ENCODE measurements around the gene AP2A2. TPM values are rescaled to one million over a fixed set of nuclear protein-coding genes. Genes with fewer than 3 reads are reported as not detected.

AP2A2 gene
- total RNA-seq, 1 donor: 50.7 TPM

- H2AFZ ChIP-seq (ENCODE audit: low read length): no peak overlapping the region
- H3K4me2 ChIP-seq (ENCODE audit: insufficient read depth, low read length): no peak overlapping the region
- peaks cover 6% of the 10 kb centered on the region for H3K36me3 ChIP-seq (ENCODE audit: insufficient read depth, low read length)
- H3K79me2 ChIP-seq (ENCODE audit: insufficient read depth, low read length): no peaks in the 10 kb centered on the region
- no peak overlapping the region for H3K4me3 ChIP-seq (ENCODE audit: insufficient read depth, low read length)
- no peak for DNase-seq (ENCODE audit: insufficient read length, low spot score, missing footprints)
- H4K20me1 ChIP-seq (ENCODE audit: insufficient read depth, low read length): peaks cover 2% of the 10 kb centered on the region
- H3K4me1 ChIP-seq (ENCODE audit: insufficient read depth, low read length): no peaks in the 10 kb centered on the region
- no peak overlapping the region for H3K27ac ChIP-seq (ENCODE audit: low read depth, low read length)
- TF ChIP-seq CTCF (IDR thresholded peaks at IDR 0.05; ENCODE audit: extremely low read depth, low read depth, low read length): no peak
- no peaks in the 10 kb centered on the region for H3K27me3 ChIP-seq (ENCODE audit: insufficient read depth, low read length)
- no peaks in the 10 kb centered on the region for H3K9me3 ChIP-seq (ENCODE audit: low read depth, low read length)
Measured at GRCh38 chr11:887589-887988, 38.1 kb upstream of the AP2A2 start.

DNA sequence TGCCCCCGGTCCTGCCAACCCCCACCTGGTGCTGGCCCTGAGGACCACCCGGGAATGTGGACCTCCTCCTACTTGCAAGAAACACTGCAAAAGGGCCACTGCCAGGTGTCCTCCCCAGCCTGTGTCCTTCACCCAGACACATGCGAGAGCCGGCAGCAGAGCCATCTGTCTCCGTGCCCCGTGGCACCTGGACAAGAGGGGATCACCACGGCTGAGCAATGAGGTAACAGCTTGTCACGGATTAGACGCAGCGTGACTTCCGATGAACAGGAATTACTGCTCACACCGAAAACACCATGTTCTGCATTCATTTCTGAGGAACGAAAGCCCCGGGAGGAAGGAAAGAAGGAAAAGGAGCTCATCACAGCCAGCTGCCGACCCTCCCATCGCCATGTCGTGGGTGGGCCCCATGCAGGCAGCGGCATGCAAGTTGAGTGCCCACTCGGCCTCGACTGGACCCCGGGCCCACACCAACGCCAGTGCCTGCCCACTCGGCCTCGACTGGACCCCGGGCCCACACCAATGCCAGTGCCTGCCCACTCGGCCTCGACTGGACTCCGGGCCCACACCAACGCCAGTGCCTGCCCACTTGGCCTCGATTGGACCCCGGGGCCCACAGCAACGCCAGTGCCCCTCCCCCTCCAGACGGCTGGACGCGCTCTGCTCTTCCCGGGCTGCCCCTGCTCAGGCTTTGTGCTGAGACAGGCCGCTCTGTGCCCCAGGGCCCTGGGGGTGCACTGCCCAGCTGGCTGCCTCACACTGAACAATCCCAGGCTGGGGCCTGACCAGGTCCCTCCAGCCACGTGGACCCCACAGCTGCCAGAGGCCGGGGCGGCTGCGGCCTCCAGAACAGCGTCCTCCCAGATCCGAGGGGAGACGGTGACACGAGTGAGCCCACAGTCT, 37.1 kb upstream of the AP2A2 start:
- H3K36me3 ChIP-seq (ENCODE audit: insufficient read depth, low read length): peaks cover 6% of the 10 kb centered on the region
- H4K20me1 ChIP-seq (ENCODE audit: insufficient read depth, low read length): peaks cover 2% of the 10 kb centered on the region
- no peaks in the 10 kb centered on the region for H3K79me2 ChIP-seq (ENCODE audit: insufficient read depth, low read length)
- no peaks in the 10 kb centered on the region for H3K9me3 ChIP-seq (ENCODE audit: low read depth, low read length)
- H3K4me3 ChIP-seq (ENCODE audit: insufficient read depth, low read length): no peak overlapping the region
- no peak for DNase-seq (ENCODE audit: insufficient read length, low spot score, missing footprints)
- no peak overlapping the region for H2AFZ ChIP-seq (ENCODE audit: low read length)
- no peak overlapping the region for H3K27ac ChIP-seq (ENCODE audit: low read depth, low read length)
- no peak overlapping the region for H3K4me2 ChIP-seq (ENCODE audit: insufficient read depth, low read length)
- no peak for TF ChIP-seq CTCF (IDR thresholded peaks at IDR 0.05; ENCODE audit: extremely low read depth, low read depth, low read length)
- no peaks in the 10 kb centered on the region for H3K4me1 ChIP-seq (ENCODE audit: insufficient read depth, low read length)
- no peaks in the 10 kb centered on the region for H3K27me3 ChIP-seq (ENCODE audit: insufficient read depth, low read length)

GRCh38 chr11:889257-889656, 36.4 kb upstream of the AP2A2 start:
- no peak overlapping the region for H2AFZ ChIP-seq (ENCODE audit: low read length)
- H4K20me1 ChIP-seq (ENCODE audit: insufficient read depth, low read length): peaks cover 2% of the 10 kb centered on the region
- H3K27ac ChIP-seq (ENCODE audit: low read depth, low read length): no peak overlapping the region
- no peaks in the 10 kb centered on the region for H3K4me1 ChIP-seq (ENCODE audit: insufficient read depth, low read length)
- peaks cover 6% of the 10 kb centered on the region for H3K36me3 ChIP-seq (ENCODE audit: insufficient read depth, low read length)
- TF ChIP-seq CTCF (IDR thresholded peaks at IDR 0.05; ENCODE audit: extremely low read depth, low read depth, low read length): no peak
- H3K4me2 ChIP-seq (ENCODE audit: insufficient read depth, low read length): no peak overlapping the region
- H3K79me2 ChIP-seq (ENCODE audit: insufficient read depth, low read length): no peaks in the 10 kb centered on the region
- H3K9me3 ChIP-seq (ENCODE audit: low read depth, low read length): no peaks in the 10 kb centered on the region
- no peaks in the 10 kb centered on the region for H3K27me3 ChIP-seq (ENCODE audit: insufficient read depth, low read length)
- no peak overlapping the region for H3K4me3 ChIP-seq (ENCODE audit: insufficient read depth, low read length)
- no peak for DNase-seq (ENCODE audit: insufficient read length, low spot score, missing footprints)

GRCh38 chr11:889687-890475, 35.8 kb upstream of the AP2A2 start:
- Histone ChIP-seq H3K4me1 (ENCODE audit: insufficient read depth, low read length) (no peaks in the 10 kb centered on the region), H3K4me2 (ENCODE audit: insufficient read depth, low read length) (no peak overlapping the region), H3K4me3 (ENCODE audit: insufficient read depth, low read length) (no peak overlapping the region), H3K27me3 (ENCODE audit: insufficient read depth, low read length) (no peaks in the 10 kb centered on the region), H4K20me1 (ENCODE audit: insufficient read depth, low read length) (peaks cover 2% of the 10 kb centered on the region), H2AFZ (ENCODE audit: low read length) (no peak overlapping the region), H3K27ac (ENCODE audit: low read depth, low read length) (no peak overlapping the region), H3K9me3 (ENCODE audit: low read depth, low read length) (no peaks in the 10 kb centered on the region), H3K79me2 (ENCODE audit: insufficient read depth, low read length) (no peaks in the 10 kb centered on the region), H3K36me3 (ENCODE audit: insufficient read depth, low read length) (peaks cover 6% of the 10 kb centered on the region)
- no peak for TF ChIP-seq CTCF (IDR thresholded peaks at IDR 0.05; ENCODE audit: extremely low read depth, low read depth, low read length)
- no peak for DNase-seq (ENCODE audit: insufficient read length, low spot score, missing footprints)
